Parathyroid adenoma (tissue), 2 donors: ENCODE results near the gene GLI3.

ENCODE experiments used
- H2AFZ ChIP-seq: fragments of 300-600 bp; sonication (generic); one replicate; pipeline ENCODE4 v1.7.0; 2017; ENCODE audit warnings: antibody characterized with exemption, mild to moderate bottlenecking
- H3K27ac ChIP-seq: fragments of 300-600 bp; sonication (generic); one replicate; pipeline ENCODE4 v1.7.0; 2017
- H3K27me3 ChIP-seq: fragments of 300-600 bp; sonication (generic); one replicate; pipeline ENCODE4 v1.7.0; 2017; ENCODE audit warnings: low read length; ENCODE audit not compliant: control insufficient read depth, insufficient read depth
- H3K36me3 ChIP-seq: fragments of 300-600 bp; sonication (generic); one replicate; pipeline ENCODE4 v1.7.0; 2017; ENCODE audit warnings: low read length; ENCODE audit not compliant: control insufficient read depth, insufficient read depth
- H3K4me1 ChIP-seq: fragments of 300-600 bp; sonication (generic); one replicate; pipeline ENCODE4 v1.7.0; 2017; ENCODE audit warnings: control low read depth
- H3K4me2 ChIP-seq: fragments of 300-600 bp; sonication (generic); one replicate; pipeline ENCODE4 v1.7.0; 2017; ENCODE audit warnings: low read length
- H3K4me3 ChIP-seq: fragments of 300-600 bp; sonication (generic); one replicate; pipeline ENCODE4 v1.7.0; 2017; ENCODE audit warnings: low read depth, low read length
- H3K79me2 ChIP-seq: fragments of 300-600 bp; sonication (generic); one replicate; pipeline ENCODE4 v1.7.0; 2017; ENCODE audit warnings: control low read depth
- H3K9ac ChIP-seq: fragments of 300-600 bp; sonication (generic); one replicate; pipeline ENCODE4 v1.7.0; 2017; ENCODE audit warnings: mild to moderate bottlenecking
- H3K9me3 ChIP-seq: fragments of 300-600 bp; sonication (generic); one replicate; pipeline ENCODE4 v1.7.0; 2017; ENCODE audit warnings: low read length; ENCODE audit not compliant: control insufficient read depth
- CTCF ChIP-seq: fragments of 300-600 bp; sonication (generic); IDR thresholded peaks from one replicate; pipeline ENCODE4 v1.7.0; 2017; ENCODE audit warnings: antibody characterized with exemption, mild to moderate bottlenecking
- donor health status: primary hyperparathyroidism.

The GLI3 gene

GRCh38 chr7:42083284-42083683, 153.7 kb downstream of the GLI3 start:
- H3K27me3 ChIP-seq, result no peaks in the 10 kb centered on the region
- no peaks in the 10 kb centered on the region for H3K36me3 ChIP-seq
- no peak overlapping the region for H3K27ac ChIP-seq
- no peaks in the 10 kb centered on the region for H3K79me2 ChIP-seq
- TF ChIP-seq CTCF, result no peak
- no peaks in the 10 kb centered on the region for H3K4me1 ChIP-seq
- no peak overlapping the region for H3K4me2 ChIP-seq
- no peak overlapping the region for H2AFZ ChIP-seq
- H3K9ac ChIP-seq, result no peak overlapping the region
- no peak overlapping the region for H3K4me3 ChIP-seq
- H3K9me3 ChIP-seq, result no peaks in the 10 kb centered on the region

GRCh38 chr7:42082144-42082543, 154.9 kb downstream of the GLI3 start:
- H3K79me2 ChIP-seq, result no peaks in the 10 kb centered on the region
- TF ChIP-seq CTCF, result no peak
- no peak overlapping the region for H3K27ac ChIP-seq
- no peaks in the 10 kb centered on the region for H3K36me3 ChIP-seq
- H3K9me3 ChIP-seq, result no peaks in the 10 kb centered on the region
- H3K4me3 ChIP-seq, result no peak overlapping the region
- H3K4me2 ChIP-seq, result no peak overlapping the region
- H2AFZ ChIP-seq, result no peak overlapping the region
- H3K27me3 ChIP-seq, result no peaks in the 10 kb centered on the region
- H3K4me1 ChIP-seq, result no peaks in the 10 kb centered on the region
- H3K9ac ChIP-seq, result no peak overlapping the region

GRCh38 chr7:42081671-42082070, 155.3 kb downstream of the GLI3 start:
- Histone ChIP-seq H3K9ac (no peak overlapping the region), H3K27ac (no peak overlapping the region), H3K4me2 (no peak overlapping the region), H2AFZ (no peak overlapping the region), H3K9me3 (no peaks in the 10 kb centered on the region), H3K4me1 (no peaks in the 10 kb centered on the region), H3K27me3 (no peaks in the 10 kb centered on the region), H3K79me2 (no peaks in the 10 kb centered on the region), H3K4me3 (no peak overlapping the region), H3K36me3 (no peaks in the 10 kb centered on the region)
- TF ChIP-seq CTCF, result no peak

- H3K4me1 ChIP-seq, result no peaks in the 10 kb centered on the region
- no peaks in the 10 kb centered on the region for H3K27me3 ChIP-seq
- no peaks in the 10 kb centered on the region for H3K36me3 ChIP-seq
- H3K9me3 ChIP-seq, result no peaks in the 10 kb centered on the region
- no peak overlapping the region for H3K9ac ChIP-seq
- no peak overlapping the region for H2AFZ ChIP-seq
- no peak overlapping the region for H3K4me2 ChIP-seq
- no peaks in the 10 kb centered on the region for H3K79me2 ChIP-seq
- no peak overlapping the region for H3K4me3 ChIP-seq
- no peak for TF ChIP-seq CTCF
- H3K27ac ChIP-seq, result no peak overlapping the region
Observed at GRCh38 chr7:42080841-42081586, 156.0 kb downstream of the GLI3 start.
